Stimulated activated CD4-positive, alpha-beta T cell treated with anti-CD3 and anti-CD28 coated beads, TNF-alpha, amount 100 ng/mL, for 4 hours (primary cell): ENCODE data around the gene PTPA.
A peak's percentile ranks its signal among the peaks of the same experiment; 100 is the strongest.
"Not testable (repeated sequence)": the region's sequence is repeated elsewhere in the genome, so short reads cannot be mapped to it uniquely, and the experiment has no call there.

Experiments
- DNase-seq, 3 experiments: peaks; one replicate each; pipeline ENCODE4 v3.0.0-alpha.2; 2020; ENCODE audit warnings: low read depth in 3 of 3

The PTPA gene

DNA sequence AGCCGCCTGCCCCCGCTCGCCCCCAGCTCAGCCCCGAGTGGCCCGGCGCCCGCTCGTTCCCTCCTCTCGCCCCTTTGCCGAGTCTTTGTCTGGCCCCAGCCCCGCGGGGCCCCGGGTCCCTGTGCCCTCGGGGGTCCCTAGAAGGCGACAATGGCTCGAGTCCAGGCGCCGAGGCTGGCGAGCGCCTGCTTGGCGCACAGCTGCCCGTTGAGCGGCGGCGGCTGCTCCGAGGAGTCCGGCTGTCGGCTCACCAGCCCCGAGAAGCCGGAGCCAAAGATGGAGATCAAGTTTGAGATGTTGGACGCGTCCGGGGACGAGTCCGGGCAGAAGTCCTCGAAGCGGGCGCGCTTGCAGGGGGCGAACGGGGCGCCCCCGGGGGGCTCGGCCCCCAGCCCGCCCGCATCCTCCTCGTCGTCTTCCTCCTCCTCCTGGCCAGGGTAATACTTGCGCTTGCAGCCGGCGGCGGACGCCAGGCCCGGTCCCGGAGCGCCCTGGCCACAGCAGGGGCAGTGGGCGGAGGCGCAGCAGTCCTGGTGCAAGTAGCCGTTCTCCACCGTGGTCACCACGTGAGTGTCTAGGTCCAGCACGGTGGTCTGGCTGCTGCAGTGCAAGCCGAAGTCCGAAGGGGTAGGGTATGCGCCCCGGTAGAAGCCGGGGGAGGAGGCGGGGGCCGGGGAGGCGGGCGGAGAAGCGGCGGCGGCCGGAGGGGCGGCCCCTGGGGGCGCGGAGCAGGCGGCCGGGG lies 65.7 kb downstream of the PTPA start:
- no peak for DNase-seq

DNA sequence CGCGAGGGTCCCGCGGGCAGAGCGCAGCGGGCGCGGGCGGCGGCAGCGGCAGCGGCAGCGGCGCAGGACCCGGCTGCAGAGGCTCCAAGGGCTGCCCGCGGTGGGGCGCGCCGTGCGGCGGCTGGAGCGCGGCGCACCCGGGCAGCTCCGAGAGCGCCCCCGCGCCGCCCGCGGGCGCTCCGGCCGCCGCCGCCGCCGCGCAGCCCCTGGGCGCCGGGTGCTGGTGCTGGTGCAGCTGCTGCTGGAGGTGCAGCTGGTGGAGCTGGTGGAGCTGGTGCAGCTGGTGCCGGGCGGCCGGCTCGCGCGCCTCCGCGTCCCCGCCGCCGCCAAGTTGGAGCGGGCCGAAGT lies 66.2 kb downstream of the PTPA start:
- DNase-seq = peak in 1 of 3 experiments; percentile 19

DNA sequence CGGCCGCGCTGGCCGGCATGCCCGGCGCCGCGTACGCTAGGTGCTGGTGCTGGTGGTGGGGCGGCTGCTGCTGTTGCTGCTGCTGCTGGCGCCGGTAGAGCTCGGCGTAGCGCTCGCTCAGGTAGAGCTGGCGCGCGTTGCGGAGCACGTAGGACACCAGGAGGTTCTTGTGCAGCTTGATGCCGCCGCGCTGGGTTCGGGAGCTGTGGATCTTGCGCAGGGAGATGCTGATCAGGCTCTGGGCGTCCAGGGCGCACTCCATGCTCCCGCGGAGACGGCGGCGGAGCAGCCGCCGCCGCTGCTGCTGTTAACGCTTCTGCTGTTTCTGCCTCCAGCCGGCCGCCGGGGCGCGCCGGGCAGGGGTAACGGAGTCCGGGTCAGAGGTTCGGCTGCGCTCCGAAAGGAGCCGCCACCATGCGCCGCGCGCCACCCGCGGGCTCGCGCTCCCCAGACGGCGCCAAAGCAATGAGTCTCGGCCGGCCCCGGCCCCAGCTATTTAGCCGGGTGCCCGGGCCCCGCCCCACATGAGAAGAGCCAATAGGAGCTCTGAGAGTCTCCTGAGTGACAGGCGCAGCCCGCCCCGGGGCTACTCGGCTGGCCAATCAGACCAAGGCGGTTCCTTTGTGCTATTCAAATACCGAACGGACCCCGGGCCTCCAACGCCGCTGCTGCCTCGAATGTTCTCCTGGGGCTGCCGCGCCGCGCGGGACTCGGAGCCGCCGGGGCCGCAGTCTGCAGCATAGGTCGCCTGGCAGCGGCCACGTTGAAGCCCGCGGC lies 66.8 kb downstream of the PTPA start, which contains the start of gene IER5L:
IER5L (minus strand) TSS at position 471 of the 777 bp plus-strand sequence; CDS start at position 262, 209 bp downstream.
- peak; percentile 85 to 92 (median 92) for DNase-seq

DNA sequence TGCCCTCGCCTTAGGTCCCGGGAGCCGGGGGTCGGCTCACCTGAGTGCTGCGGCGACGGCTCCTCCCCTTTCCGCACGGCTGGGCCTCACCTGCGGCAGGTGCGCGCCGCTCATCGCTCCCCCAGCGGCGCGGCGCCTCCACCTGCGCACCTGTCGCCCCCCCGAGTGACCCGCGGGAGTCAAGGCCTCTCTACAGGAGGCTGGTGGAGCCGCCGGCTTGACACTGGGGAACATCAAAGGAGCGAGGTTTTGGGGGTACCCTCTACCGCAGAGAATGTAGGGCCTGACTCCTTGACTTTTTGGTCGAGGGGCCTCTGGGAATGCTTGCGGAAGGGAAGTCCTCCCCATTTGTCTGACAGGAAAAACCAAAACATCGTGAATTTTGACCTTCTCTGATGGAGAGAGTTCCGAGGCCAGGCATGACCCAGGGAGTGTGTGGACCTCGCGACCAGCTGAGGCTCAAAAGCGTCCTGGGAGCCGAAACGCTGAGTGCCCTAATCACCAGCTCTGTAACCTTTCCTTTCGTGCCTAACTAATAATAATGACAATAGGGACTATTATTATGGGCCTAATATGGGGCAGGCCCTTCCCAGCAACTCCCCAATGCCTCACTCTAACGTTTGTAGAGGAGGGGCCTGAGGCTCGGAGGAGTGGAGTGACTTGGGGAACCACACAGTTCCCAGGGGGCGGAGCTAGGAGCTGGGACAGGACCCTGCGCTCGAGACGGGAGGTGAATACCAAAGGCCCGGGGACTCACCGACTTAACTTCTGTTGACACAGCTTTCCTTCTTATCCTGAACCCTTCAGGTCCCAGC lies 67.6 kb downstream of the PTPA start:
- no peak for DNase-seq

DNA sequence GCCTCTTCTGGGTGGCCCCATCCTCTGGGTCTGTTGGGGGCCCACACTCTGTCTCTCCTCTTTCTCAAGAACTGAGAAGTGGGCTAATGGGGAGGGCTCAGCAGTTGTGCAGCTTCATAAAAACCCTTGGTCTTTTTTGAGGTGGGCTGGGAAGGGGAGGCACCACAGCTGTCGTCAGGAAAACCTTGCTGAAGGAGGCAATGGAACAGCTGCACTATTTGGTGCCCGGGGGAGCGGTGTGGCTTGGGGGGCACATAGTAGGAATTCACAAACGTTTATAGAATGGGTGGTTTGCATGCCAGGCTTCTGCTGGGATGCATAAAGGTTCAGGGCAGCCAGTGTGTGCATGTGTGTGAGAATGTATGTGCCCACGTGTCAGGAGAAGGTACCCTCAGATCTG lies 70.0 kb downstream of the PTPA start:
- no peak for DNase-seq

DNA sequence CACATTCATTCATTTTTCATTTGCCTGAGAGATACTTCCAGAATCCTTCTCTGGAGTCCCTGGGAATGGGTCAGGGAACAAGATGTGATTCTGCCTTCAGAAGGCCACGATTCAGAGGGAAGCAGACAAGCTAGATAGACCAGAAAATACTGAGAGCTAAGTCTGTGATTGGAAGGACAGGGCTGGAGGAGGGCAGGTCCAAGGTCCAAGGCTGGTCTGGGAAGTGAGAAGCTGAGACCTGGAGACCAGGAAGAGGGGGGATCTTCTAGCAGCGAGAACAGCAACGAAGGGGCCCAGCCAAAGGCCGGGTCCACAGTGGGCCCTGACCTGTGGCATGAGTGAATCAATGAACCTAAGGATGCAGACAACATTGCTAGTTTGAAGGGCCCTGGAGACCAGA lies 70.9 kb downstream of the PTPA start:
- no peak for DNase-seq

DNA sequence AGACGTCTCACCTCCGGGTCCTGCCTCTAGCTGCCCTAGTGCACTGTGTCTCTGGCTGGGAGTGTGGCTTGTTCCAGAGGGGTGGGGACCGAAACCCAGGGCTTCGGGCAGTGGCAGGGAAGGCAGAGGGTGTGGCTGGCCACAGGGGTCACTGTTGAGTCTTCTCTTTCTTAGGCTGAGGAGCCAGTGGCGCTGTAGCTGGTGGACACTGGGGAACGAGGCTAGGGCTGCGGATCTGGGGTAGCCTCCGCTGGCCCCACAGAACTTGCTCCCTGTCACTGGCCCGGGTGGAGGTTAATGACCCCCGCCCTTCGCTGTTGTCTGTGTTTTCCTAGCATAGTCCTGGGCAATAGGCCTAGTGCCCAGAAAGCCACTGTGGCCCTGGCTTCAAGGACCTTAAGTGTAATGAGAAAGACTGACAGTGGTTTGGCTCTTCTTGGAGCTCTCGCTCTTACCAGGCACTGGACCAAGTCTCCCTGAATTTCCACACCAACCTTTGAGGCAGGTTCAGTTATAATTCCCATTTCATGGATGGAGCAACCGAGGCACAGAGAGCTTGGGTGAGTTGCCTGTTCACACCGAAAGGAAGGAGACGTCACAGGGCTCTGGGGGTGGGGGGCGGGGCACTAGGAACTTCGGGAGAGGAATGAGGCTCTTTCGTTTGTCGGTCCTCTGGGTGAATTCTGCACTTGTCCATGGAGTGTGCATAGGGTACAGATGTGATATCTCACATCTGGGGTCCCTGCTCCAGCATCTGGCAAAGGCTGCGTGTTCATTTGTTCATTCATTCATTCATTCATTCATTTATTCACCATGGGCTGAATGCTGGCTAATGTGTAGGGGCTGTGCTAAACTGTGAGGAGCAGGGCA lies 71.6 kb downstream of the PTPA start:
- no peak for DNase-seq

DNA sequence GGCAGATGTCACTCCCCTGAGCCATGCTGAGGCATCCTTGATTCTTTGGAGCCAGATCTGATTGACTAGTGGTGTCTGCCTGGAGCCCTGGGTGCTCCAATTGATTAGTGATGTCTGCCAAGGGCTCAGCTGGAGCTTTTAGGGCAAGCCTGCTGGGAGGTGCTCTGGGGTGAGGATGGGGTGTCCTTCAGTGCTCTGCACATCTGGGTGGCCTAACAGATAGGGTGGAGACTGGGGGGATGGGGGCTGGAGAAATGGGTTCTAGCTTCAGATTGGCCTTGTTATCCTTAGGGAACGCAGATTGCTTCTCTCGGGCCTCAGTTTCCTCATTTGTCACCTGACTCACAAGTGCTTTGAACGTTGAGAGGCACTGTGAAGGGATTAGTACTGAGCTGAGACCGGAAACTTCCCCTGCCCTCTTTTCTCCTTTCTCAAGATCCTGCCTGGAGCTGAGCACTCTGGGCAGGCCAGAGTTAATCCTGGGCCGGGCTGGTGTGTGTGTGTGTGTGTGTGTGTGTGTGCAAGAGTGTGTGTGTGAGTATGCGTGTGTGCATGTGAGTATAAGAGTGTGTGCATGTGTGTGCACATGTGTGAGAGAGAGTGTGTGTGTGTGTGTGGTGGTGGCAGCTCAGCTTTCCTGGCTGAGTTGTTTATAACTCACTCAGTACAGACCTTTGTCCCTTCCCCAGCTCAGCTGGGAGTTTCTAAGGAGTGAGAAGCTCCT lies 72.4 kb downstream of the PTPA start:
- no peak for DNase-seq

DNA sequence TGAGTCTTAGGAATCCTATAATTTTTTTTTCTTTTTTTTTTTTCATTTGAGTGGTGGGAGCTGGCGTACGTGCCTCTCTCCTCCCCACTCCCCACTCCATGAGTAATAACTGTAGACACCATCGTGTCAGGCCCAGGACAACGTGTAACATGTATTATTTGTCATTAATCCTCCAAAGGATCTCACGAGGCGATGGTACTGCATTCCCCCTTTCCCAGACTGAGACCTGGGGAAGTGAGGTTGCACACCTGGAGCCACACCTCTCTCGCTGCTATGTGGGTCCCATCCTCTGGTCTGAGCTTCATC lies 73.0 kb downstream of the PTPA start:
- no peak for DNase-seq

DNA sequence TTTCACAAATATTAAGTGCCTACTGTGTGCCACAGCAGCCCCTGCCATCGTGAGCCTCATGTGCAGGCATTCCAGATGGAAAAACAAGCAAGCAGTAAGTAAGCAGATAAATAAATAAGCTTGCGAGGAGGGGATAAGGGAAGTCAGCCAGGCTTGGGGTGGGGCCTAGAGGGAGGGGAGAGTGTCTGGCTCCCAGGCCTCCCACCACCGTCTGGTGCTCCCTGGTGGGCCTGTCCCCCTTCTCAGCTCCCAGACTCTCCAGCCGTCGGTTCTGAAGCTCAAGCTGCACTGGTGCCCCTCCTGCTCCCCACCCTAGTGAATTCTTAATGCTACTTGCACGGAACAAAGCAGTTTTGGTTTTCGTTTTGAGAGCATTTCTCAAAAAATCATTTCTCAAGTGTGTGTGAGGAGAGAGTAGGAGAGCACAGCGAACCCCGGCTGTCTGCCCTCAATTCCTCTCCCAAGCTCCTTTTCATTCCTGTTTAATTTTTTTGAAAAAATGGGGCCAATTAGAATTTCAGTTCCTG lies 73.4 kb downstream of the PTPA start:
- DNase-seq = no peak

DNA sequence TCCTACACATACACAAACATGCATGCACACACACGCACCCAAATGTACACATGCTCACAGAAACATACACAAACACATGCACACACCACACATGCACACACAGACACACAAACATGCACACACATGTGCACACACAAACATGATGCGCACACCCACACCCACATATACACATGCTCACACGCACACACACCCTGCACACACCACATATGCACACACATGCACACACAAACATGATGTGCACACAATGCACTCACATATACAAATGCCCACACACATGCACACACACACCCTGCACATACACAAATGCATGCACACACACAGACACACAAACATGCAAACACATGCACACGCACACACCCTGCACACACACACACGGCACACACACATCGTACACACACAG lies 74.2 kb downstream of the PTPA start:
- DNase-seq = no peak

DNA sequence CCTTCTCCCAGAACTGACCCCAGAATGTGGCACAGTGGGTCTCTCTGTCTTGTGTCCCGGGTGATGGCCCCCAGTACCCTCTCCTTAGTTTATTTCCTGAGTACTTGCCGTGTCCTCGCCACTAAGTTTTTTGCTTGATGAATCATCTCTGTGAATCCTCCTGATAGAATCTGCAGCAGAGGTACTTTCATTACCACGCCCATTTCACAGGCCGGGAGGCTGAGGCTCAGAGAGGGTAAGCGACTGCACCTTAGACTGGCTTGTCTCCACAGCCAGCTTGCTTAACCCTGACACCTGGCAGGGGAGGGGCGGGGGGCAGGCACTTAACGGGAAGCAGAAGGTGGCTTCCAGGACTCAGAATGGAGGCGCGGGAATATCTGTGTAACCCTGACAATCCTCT lies 74.8 kb downstream of the PTPA start:
- no peak for DNase-seq

DNA sequence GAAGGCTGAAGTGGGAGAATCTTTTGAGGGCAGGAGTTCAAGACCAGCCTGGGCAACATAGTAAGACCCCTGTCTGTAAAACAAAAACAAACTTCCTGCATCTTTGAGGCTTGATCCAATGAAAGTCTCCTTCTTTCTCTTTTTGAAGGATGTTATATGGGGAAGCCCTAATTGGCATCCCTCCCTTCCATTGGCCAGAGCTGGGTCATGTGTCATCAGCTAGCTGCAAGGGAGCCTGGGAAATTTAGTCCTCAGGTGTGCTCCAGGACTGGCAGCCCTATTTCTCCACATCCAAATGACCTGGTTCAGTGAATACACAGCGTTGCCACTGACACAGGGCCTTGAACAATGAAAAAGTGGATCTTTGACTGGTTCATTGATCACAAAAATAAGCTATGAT lies 75.8 kb downstream of the PTPA start:
- no peak for DNase-seq

DNA sequence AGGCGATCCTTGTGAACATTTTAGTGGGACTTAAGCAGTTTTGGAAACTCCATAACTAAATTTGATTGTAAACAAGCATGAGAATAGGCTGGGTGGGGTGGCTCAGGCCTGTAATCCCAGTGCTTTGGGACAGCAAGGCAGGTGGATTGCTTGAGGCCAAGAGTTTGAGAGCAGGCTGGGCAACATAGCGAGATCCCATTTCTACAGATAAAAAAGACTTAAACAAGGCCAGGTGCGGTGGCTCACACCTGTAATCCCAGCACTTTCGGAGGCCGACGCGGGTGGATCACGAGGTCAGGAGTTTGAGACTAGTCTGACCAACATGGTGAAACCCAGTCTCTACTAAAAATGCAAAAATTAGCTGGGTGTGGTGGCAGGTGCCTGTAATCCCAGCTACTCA lies 78.8 kb downstream of the PTPA start:
- not testable (repeated sequence) for DNase-seq

DNA sequence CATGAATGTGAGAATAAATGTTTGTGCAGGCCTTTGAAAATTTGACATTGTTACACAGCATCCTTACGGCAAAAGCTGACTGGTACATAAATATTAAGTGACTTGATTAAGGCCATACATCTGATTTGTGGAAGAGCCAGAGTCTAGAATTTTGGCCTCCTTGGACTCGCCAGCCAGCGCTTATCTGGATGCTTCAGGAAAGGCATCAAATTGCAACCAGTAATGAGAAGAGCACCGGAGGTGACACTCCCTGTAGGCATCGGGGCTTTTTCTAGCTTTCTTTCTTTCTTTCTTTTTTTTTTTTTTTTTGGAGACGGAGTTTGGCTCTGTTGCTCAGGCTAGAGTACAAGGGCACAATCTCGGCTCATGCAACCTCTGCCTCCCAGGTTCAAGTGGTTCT lies 80.0 kb downstream of the PTPA start:
- DNase-seq = no peak

DNA sequence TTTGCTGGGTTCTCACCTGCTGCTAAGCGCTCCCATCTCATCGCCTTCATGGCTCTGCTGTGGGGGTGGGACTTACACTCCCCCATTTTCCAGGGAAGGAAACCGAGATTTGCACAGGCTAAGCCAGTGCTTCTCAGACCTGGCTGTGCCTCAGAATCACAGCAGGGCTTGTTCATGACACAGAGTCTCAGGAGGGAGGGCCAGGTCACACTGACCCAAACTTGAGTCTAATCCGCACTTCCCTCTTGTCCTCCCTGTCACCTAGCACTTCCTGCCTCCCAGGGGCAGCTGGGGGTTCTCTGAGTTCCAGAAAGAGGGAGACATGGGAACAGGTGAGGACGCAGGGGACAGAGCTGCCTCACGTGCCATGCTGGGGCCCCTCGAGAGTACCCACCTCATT lies 82.4 kb downstream of the PTPA start:
- DNase-seq = no peak

DNA sequence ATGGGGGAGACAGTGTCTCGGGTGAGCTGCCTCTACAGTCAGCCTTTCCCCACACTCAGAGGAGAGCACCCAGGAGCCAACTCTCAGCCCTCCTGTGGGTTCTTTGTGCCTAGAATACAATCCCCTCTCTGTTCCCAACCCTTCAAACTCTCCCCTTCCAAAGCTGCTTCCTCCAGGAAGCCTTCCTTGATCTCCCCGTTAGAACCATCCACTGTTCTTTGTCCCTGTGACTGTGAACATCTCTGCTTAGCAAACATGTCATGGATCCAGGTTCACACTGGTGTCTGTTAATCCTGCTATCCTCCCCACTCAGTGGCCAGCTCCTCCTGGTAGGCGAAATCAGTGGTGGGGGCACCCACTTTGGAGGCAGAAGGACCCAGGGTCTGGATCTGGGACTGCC lies 83.0 kb downstream of the PTPA start:
- DNase-seq = no peak

DNA sequence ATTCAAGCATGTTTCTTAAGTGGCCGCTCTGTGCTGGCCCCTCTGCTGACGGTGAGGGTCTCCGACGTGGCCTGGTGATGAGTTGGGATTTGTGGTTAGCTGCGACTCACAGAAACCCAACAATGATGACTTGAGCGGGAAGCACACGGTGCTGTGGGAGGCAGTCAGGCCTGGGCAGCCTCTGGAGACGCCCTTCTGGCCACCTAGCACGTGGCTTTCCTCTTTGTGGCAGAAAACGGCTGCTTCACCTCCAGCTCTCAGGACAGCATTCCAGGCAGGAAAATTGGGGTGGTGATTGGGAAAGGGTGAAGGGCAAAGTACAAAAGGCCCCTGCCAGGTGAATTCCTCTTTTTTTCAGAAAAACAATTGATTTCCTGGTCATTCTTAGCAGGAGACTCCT lies 84.4 kb downstream of the PTPA start:
- DNase-seq = no peak

DNA sequence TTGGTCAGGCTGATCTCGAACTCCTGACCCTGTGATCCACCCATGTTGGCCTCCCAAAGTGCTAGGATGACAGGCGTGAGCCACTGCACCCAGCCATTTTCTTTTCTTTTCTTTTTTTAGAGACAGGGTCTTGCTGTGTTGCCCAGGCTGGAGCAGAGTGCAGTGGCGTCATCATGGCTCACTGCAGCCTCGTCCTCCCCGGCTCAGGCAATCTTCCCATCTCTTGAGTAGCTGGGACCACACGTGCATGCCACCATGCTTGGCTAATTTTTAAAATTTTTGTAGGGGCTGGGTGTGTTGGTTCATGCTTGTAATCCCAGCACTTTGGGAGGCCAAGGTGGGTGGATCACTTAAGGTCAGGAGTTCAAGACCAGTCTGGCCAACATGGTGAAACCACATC lies 85.8 kb downstream of the PTPA start:
- not testable (repeated sequence) for DNase-seq

DNA sequence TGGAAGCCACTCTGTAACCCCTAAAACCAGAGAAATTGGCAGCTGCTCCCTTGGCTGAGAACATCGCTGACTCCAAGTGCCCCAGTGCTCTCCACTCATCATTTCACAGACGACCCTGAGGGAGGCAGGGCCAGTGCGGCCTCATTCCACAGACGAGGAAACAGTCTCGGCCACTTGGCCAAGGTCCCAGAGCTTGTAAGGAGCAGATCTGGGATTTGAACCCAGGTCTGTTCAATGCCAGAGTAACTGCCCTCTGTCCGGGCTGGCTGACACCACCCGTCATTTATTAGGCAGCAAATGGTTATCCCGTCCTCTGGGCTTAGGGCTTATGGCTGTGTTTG lies 86.7 kb downstream of the PTPA start:
- no peak for DNase-seq
